Natural killer cell (primary cell): Measurements from ENCODE around the gene SPSB2. TPM values are rescaled to one million over a fixed set of nuclear protein-coding genes. Genes with fewer than 3 reads are reported as not detected.

Experiments
- ATAC-seq, 3 donors: fragments of 150-1000 bp in 2 of 3; fragments of 200-7000 bp in 1 of 3; cut with Tn5 transposase; 1 replicate in 1 of 3; 2 replicates in 2 of 3; pipeline ENCODE4 v1.10.0; 2021; ENCODE audit warnings: mild to moderate bottlenecking in 2 of 3, moderate library complexity in 2 of 3
- DNase-seq, 2 donors: peaks; one replicate each; pipeline versions ENCODE4 v3.0.0 to v3.0.0-alpha.2; 2013 to 2021; ENCODE audit warnings: mixed read lengths in 1 of 2
- H3K27ac ChIP-seq: one replicate; pipeline ENCODE4 v1.5.1; 2013; ENCODE audit warnings: mild to moderate bottlenecking, low read length
- H3K27me3 ChIP-seq: one replicate; pipeline ENCODE4 v1.6.1; 2013; ENCODE audit warnings: low read length; ENCODE audit not compliant: control insufficient read depth, insufficient read depth
- H3K36me3 ChIP-seq: one replicate; pipeline ENCODE4 v1.6.1; 2013; ENCODE audit warnings: low read length; ENCODE audit not compliant: control insufficient read depth, insufficient read depth
- H3K4me1 ChIP-seq: one replicate; pipeline ENCODE4 v1.6.1; 2013; ENCODE audit warnings: low read length; ENCODE audit not compliant: control insufficient read depth, insufficient read depth
- H3K4me3 ChIP-seq: one replicate; pipeline ENCODE4 v1.5.1; 2013; ENCODE audit warnings: low read length
- H3K9me3 ChIP-seq: one replicate; pipeline ENCODE4 v1.6.1; 2013; ENCODE audit warnings: low read length; ENCODE audit not compliant: control insufficient read depth, insufficient read depth
- H3K27ac Mint-ChIP-seq, 2 donors: one replicate each; pipeline ENCODE4 v1.8.0; 2022; ENCODE audit warnings: mild to moderate bottlenecking in 2 of 2, mixed read lengths in 2 of 2, moderate library complexity in 1 of 2
- H3K27me3 Mint-ChIP-seq, 2 donors: one replicate each; pipeline ENCODE4 v1.8.0; 2022; ENCODE audit warnings: low read depth in 2 of 2, mixed read lengths in 2 of 2
- H3K36me3 Mint-ChIP-seq: one replicate; pipeline ENCODE4 v1.8.0; 2022; ENCODE audit warnings: mixed read lengths
- H3K4me1 Mint-ChIP-seq, 2 donors: one replicate each; pipeline ENCODE4 v1.8.0; 2022; ENCODE audit warnings: mixed read lengths in 2 of 2
- H3K4me3 Mint-ChIP-seq: one replicate; pipeline ENCODE4 v1.8.0; 2022; ENCODE audit warnings: mild to moderate bottlenecking, moderate library complexity, mixed read lengths
- H3K9me3 Mint-ChIP-seq, 2 donors: one replicate each; pipeline ENCODE4 v1.8.0; 2022; ENCODE audit warnings: mixed read lengths in 2 of 2
- CTCF ChIP-seq: fragments of 200-600 bp; IDR thresholded peaks from one replicate; pipeline ENCODE4 v1.8.0; 2022; ENCODE audit warnings: antibody characterized with exemption
- WGBS: methylation state at CpG from one replicate; pipeline ENCODE4 v1.1.7; 2013; ENCODE audit warnings: missing lambda C conversion rate; ENCODE audit not compliant: insufficient coverage; 5-methylcytosine and 5-hydroxymethylcytosine counted together
- intact Hi-C: fragments of 100-400 bp; cut with micrococcal nuclease; formaldehyde crosslinking; loops from one replicate; pipeline ENCODE4 v1.14.2; 2022
- total RNA-seq, 4 donors: library from RNA; stranded (reverse); fragments of 120-200 nt in 1 of 4; gene quantifications; one replicate each; pipeline versions ENCODE4 v1.2.3 to v1.2.4, GENCODE V29; 2013 to 2022

Gene SPSB2
- total RNA-seq, 3 donors from 2014 or later (not counting 1 experiment from before 2014, with no cell fraction given) = 8.1 to 19.1 (median 8.4) TPM

- intact Hi-C loops = no loop called here
- Histone ChIP-seq H3K4me3 (no peak overlapping the region), H3K27me3 (peaks cover 20% of the 10 kb centered on the region), H3K27ac (no peak overlapping the region), H3K36me3 (no peaks in the 10 kb centered on the region), H3K4me1 (peaks cover 23% of the 10 kb centered on the region), H3K9me3 (no peaks in the 10 kb centered on the region)
- H3K9me3 Mint-ChIP-seq = no peaks in the 10 kb centered on the region
- TF ChIP-seq CTCF = no peak
- H3K27ac Mint-ChIP-seq = no peak overlapping the region
- no peaks in the 10 kb centered on the region for H3K36me3 Mint-ChIP-seq
- ATAC-seq (no peak), DNase-seq (no peak)
- H3K4me1 Mint-ChIP-seq = peaks cover 19 to 23% of the 10 kb centered on the region in 2 donors
- peaks cover 32 to 35% of the 10 kb centered on the region in 2 donors for H3K27me3 Mint-ChIP-seq
- H3K4me3 Mint-ChIP-seq = no peak overlapping the region
- WGBS = 90% methylated on average over 4 of the region's 4 CpGs
Observed at GRCh38 chr12:6832125-6832524, 41.0 kb downstream of the SPSB2 start.

GRCh38 chr12:6831450-6831995 is 41.6 kb downstream of the SPSB2 start:
- intact Hi-C loops = no loop called here
- no peak overlapping the region for H3K27ac ChIP-seq
- no peaks in the 10 kb centered on the region for H3K36me3 Mint-ChIP-seq
- H3K4me1 Mint-ChIP-seq = peaks cover 20 to 24% of the 10 kb centered on the region in 2 donors
- H3K9me3 Mint-ChIP-seq = no peaks in the 10 kb centered on the region
- ATAC-seq (no peak), DNase-seq (no peak)
- H3K4me3 Mint-ChIP-seq = peak overlapping the region; percentile 35
- H3K27me3 ChIP-seq = peaks cover 26% of the 10 kb centered on the region
- H3K4me3 ChIP-seq = no peak overlapping the region
- H3K4me1 ChIP-seq = peaks cover 23% of the 10 kb centered on the region
- H3K36me3 ChIP-seq = no peaks in the 10 kb centered on the region
- no peak for TF ChIP-seq CTCF
- H3K9me3 ChIP-seq = no peaks in the 10 kb centered on the region
- H3K27ac Mint-ChIP-seq = no peak overlapping the region
- peaks cover 38 to 41% of the 10 kb centered on the region in 2 donors for H3K27me3 Mint-ChIP-seq
- WGBS = 91% methylated on average over 12 of the region's 12 CpGs

GRCh38 chr12:6830999-6831398 is 42.1 kb downstream of the SPSB2 start:
- WGBS = 88% methylated on average over 6 of the region's 6 CpGs
- no peaks in the 10 kb centered on the region for H3K36me3 Mint-ChIP-seq
- H3K27ac Mint-ChIP-seq = no peak overlapping the region
- no peaks in the 10 kb centered on the region for H3K36me3 ChIP-seq
- peaks cover 20 to 24% of the 10 kb centered on the region in 2 donors for H3K4me1 Mint-ChIP-seq
- H3K27ac ChIP-seq = no peak overlapping the region
- H3K4me1 ChIP-seq = peaks cover 22% of the 10 kb centered on the region
- ATAC-seq (no peak), DNase-seq (no peak)
- peaks cover 30% of the 10 kb centered on the region for H3K27me3 ChIP-seq
- H3K9me3 Mint-ChIP-seq = no peaks in the 10 kb centered on the region
- TF ChIP-seq CTCF = no peak
- H3K9me3 ChIP-seq = no peaks in the 10 kb centered on the region
- peaks cover 43 to 47% of the 10 kb centered on the region in 2 donors for H3K27me3 Mint-ChIP-seq
- peak overlapping the region; percentile 35 for H3K4me3 Mint-ChIP-seq
- intact Hi-C loops = no loop called here
- no peak overlapping the region for H3K4me3 ChIP-seq

GRCh38 chr12:6830286-6830890 is 42.7 kb downstream of the SPSB2 start:
- no peak for TF ChIP-seq CTCF
- no peaks in the 10 kb centered on the region for H3K36me3 Mint-ChIP-seq
- H3K4me3 ChIP-seq = no peak overlapping the region
- ATAC-seq (no peak), DNase-seq (no peak)
- peaks cover 50% of the 10 kb centered on the region in 2 donors for H3K27me3 Mint-ChIP-seq
- H3K4me3 Mint-ChIP-seq = peak overlapping the region; percentile 94
- H3K27me3 ChIP-seq = peaks cover 37% of the 10 kb centered on the region
- H3K27ac Mint-ChIP-seq = no peak overlapping the region
- H3K9me3 Mint-ChIP-seq = no peaks in the 10 kb centered on the region
- peaks cover 20 to 28% of the 10 kb centered on the region in 2 donors for H3K4me1 Mint-ChIP-seq
- H3K4me1 ChIP-seq = peaks cover 21% of the 10 kb centered on the region
- intact Hi-C loops = no loop called here
- H3K27ac ChIP-seq = no peak overlapping the region
- no peaks in the 10 kb centered on the region for H3K36me3 ChIP-seq
- H3K9me3 ChIP-seq = no peaks in the 10 kb centered on the region
- WGBS = 90% methylated on average over 10 of the region's 11 CpGs
